Measurements from ENCODE around the gene P2RX7. TPM values are rescaled to one million over a fixed set of nuclear protein-coding genes. Genes with fewer than 3 reads are reported as not detected.
"Not testable (repeated sequence)": the region's sequence is repeated elsewhere in the genome, so short reads cannot be mapped to it uniquely, and the experiment has no call there.

P2RX7 gene
- total RNA-seq, 1 experiment from 2014 or later: not detected

DNA sequence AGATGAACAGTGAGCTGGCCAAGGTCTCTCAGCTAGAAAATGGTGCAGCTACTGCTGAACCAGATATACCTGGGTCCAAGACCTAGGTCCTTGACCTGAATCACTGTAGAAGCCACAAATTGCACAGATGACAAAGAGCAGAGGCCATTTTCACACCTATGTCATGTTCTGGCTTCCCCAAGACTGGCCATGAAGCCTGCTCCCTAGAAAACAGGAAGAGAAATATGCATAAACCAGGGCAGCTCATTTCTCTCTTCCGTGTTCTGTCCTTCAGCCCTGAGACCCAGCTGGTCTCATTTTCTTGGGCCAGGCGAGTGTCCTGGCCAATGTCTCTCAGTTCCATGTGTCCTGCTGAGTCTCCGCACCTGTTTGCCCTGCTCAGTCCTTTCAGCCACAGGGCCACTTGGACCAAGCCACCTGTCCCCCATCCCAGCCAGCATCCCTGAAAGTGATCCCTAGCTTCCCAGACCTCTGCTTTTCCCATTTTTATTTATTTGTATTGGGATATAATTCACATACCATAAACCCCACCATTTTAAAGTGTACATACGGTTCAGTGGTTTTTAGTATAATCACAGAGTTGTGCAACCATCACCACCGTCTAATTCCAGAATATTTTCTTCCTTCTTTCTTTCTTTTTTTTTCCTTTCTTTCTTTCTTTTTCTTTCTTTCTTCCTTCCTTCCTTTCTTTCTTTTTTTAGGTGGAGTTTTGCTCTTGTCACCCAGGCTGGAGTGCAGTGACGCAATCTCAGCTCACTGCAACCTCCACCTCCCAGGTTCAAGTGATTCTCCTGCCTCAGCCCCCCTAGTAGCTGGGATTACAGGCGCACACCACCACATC lies 27.0 kb downstream of the P2RX7 start:
- no peaks in the 10 kb centered on the region for H3K4me1 Mint-ChIP-seq (ENCODE audit: low read depth, unreplicated experiment)
- no peaks in the 10 kb centered on the region for H3K9me3 Mint-ChIP-seq (ENCODE audit: low read depth, unreplicated experiment)
- H3K27ac Mint-ChIP-seq (ENCODE audit: unreplicated experiment): no peak overlapping the region
- intact Hi-C loops (cut with micrococcal nuclease; ENCODE audit: unreplicated experiment): no loop called here
- no peak for DNase-seq
- no TSS peak for BruUV-seq (replicated peaks)
- TF ChIP-seq, protein P1, sequence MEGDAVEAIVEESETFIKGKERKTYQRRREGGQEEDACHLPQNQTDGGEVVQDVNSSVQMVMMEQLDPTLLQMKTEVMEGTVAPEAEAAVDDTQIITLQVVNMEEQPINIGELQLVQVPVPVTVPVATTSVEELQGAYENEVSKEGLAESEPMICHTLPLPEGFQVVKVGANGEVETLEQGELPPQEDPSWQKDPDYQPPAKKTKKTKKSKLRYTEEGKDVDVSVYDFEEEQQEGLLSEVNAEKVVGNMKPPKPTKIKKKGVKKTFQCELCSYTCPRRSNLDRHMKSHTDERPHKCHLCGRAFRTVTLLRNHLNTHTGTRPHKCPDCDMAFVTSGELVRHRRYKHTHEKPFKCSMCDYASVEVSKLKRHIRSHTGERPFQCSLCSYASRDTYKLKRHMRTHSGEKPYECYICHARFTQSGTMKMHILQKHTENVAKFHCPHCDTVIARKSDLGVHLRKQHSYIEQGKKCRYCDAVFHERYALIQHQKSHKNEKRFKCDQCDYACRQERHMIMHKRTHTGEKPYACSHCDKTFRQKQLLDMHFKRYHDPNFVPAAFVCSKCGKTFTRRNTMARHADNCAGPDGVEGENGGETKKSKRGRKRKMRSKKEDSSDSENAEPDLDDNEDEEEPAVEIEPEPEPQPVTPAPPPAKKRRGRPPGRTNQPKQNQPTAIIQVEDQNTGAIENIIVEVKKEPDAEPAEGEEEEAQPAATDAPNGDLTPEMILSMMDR (IDR thresholded peaks at IDR 0.05; ENCODE audit: unreplicated experiment): no peak
- peaks cover 87% of the 10 kb centered on the region for H3K27me3 Mint-ChIP-seq (ENCODE audit: unreplicated experiment)
- H3K4me3 Mint-ChIP-seq (ENCODE audit: low read depth, unreplicated experiment): no peak overlapping the region
- CTCF ChIA-PET: interaction anchor here (0.6 to 1.0 kb wide), 2 partner anchors 9 to 1541 kb away, joined by 3 read pairs; no protein-coding TSS in a partner anchor
- H3K36me3 Mint-ChIP-seq (ENCODE audit: insufficient read depth, unreplicated experiment): no peaks in the 10 kb centered on the region

DNA sequence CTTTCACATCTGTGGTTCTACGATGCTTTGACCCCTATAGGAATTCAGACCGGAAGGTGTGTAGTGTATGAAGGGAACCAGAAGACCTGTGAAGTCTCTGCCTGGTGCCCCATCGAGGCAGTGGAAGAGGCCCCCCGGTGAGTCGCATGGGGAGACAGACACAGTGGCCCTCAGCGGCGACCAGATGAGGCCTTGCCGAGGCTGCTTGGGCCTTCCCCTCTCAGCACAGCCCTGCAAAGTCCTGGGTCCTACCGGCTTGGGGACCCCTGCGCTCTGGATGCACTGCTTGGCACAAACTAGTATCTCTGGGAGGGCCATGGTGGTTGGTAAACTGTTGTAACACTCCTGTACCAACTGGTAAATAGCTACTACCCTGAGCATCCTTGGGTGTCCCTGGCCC lies 29.7 kb downstream of the P2RX7 start:
- no TSS peak for BruUV-seq (replicated peaks)
- H3K36me3 Mint-ChIP-seq (ENCODE audit: insufficient read depth, unreplicated experiment): no peaks in the 10 kb centered on the region
- H3K4me3 Mint-ChIP-seq (ENCODE audit: low read depth, unreplicated experiment): no peak overlapping the region
- H3K27ac Mint-ChIP-seq (ENCODE audit: unreplicated experiment): no peak overlapping the region
- no peak for DNase-seq
- no peaks in the 10 kb centered on the region for H3K9me3 Mint-ChIP-seq (ENCODE audit: low read depth, unreplicated experiment)
- no peaks in the 10 kb centered on the region for H3K4me1 Mint-ChIP-seq (ENCODE audit: low read depth, unreplicated experiment)
- H3K27me3 Mint-ChIP-seq (ENCODE audit: unreplicated experiment): peaks cover 80% of the 10 kb centered on the region
- intact Hi-C loops (cut with micrococcal nuclease; ENCODE audit: unreplicated experiment): no loop called here
- CTCF ChIA-PET: no interaction called here
- TF ChIP-seq, protein P1 (IDR thresholded peaks at IDR 0.05; ENCODE audit: unreplicated experiment): no peak

DNA sequence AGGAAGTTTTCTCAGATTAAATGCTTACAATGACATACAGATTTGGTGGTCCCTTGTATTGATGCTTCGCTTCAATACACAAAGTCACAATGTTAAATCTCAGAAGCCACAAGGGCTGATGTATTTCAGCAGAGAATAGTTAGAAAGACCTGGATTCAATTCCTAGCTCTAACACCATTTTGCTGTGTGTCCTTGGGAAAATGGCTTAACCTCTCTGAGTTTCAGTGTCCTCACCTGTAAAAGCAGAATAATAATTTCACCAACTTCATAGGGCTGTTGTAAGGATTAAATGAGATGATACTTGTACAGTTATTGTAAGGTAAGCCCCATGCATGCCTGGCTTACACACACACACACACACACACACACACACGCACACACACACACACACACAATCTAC lies 30.3 kb downstream of the P2RX7 start:
- intact Hi-C loops (cut with micrococcal nuclease; ENCODE audit: unreplicated experiment): no loop called here
- CTCF ChIA-PET: no interaction called here
- BruUV-seq (replicated peaks): no TSS peak
- Mint-ChIP-seq H3K36me3 (ENCODE audit: insufficient read depth, unreplicated experiment) (no peaks in the 10 kb centered on the region), H3K4me1 (ENCODE audit: low read depth, unreplicated experiment) (no peaks in the 10 kb centered on the region), H3K9me3 (ENCODE audit: low read depth, unreplicated experiment) (no peaks in the 10 kb centered on the region), H3K27ac (ENCODE audit: unreplicated experiment) (no peak overlapping the region), H3K4me3 (ENCODE audit: low read depth, unreplicated experiment) (no peak overlapping the region), H3K27me3 (ENCODE audit: unreplicated experiment) (peaks cover 74% of the 10 kb centered on the region)
- DNase-seq: no peak
- TF ChIP-seq, protein P1 (IDR thresholded peaks at IDR 0.05; ENCODE audit: unreplicated experiment): no peak

DNA sequence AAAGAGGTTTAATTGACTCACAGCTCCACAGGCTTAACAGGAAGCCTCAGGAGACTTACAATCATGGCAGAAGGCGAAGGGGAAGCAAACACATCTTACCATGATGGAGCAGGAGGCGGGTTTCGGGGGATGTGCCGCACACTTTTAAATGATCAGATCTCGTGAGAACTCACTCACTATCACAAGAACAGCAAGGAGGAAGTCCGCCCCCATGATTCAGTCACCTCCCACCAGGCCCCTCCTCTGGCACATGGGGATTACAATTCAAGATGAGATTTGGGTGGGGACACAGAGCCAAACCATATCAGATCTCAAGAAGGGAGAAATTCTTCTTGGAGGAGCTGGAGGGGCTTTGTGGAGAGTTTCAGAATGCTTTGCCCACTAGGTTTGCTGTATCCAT lies 32.2 kb downstream of the P2RX7 start:
- BruUV-seq (replicated peaks); H3K9me3 Mint-ChIP-seq (ENCODE audit: low read depth, unreplicated experiment); H3K4me3 Mint-ChIP-seq (ENCODE audit: low read depth, unreplicated experiment); H3K4me1 Mint-ChIP-seq (ENCODE audit: low read depth, unreplicated experiment); intact Hi-C loops (cut with micrococcal nuclease; ENCODE audit: unreplicated experiment); H3K27ac Mint-ChIP-seq (ENCODE audit: unreplicated experiment); CTCF ChIA-PET; H3K36me3 Mint-ChIP-seq (ENCODE audit: insufficient read depth, unreplicated experiment); DNase-seq: not testable (repeated sequence)
- peaks cover 56% of the 10 kb centered on the region for H3K27me3 Mint-ChIP-seq (ENCODE audit: unreplicated experiment)

DNA sequence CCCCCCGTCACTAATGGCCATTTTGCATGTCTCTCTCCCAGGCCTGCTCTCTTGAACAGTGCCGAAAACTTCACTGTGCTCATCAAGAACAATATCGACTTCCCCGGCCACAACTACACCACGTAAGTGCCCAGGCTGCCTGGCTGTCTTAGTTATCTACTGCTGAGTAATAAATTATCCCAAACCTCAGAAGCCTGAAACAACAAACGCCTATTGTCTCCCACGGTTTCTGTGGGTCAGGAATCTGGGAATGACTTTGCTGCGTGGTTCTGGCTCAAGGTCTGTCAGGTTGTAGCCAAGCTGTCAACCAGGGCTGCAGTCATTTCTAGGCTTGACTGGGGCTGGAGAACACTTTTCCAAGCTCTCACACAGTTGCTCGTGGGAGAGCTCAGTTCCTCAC lies 32.6 kb downstream of the P2RX7 start:
- no peaks in the 10 kb centered on the region for H3K4me1 Mint-ChIP-seq (ENCODE audit: low read depth, unreplicated experiment)
- no peaks in the 10 kb centered on the region for H3K36me3 Mint-ChIP-seq (ENCODE audit: insufficient read depth, unreplicated experiment)
- peaks cover 51% of the 10 kb centered on the region for H3K27me3 Mint-ChIP-seq (ENCODE audit: unreplicated experiment)
- H3K27ac Mint-ChIP-seq (ENCODE audit: unreplicated experiment): no peak overlapping the region
- no TSS peak for BruUV-seq (replicated peaks)
- TF ChIP-seq, protein P1 (IDR thresholded peaks at IDR 0.05; ENCODE audit: unreplicated experiment): no peak
- CTCF ChIA-PET: no interaction called here
- no peak for DNase-seq
- intact Hi-C loops (cut with micrococcal nuclease; ENCODE audit: unreplicated experiment): no loop called here
- H3K9me3 Mint-ChIP-seq (ENCODE audit: low read depth, unreplicated experiment): no peaks in the 10 kb centered on the region
- H3K4me3 Mint-ChIP-seq (ENCODE audit: low read depth, unreplicated experiment): no peak overlapping the region

Data from Calu3 (cell line).